Gastroesophageal sphincter (tissue), 4 donors: Measurements from ENCODE around the gene MUC6. TPM values are rescaled to one million over a fixed set of nuclear protein-coding genes. Genes with fewer than 3 reads are reported as not detected.

Source experiments
- ATAC-seq: fragments of 150-250 bp; one replicate; pipeline ENCODE4 v1.9.1; 2016; ENCODE audit warnings: mild to moderate bottlenecking, moderate library complexity
- H3K27ac ChIP-seq, 4 donors: fragments of 200-600 bp; sonication (generic) in 3 of 4; 1 replicate in 3 of 4; 2 replicates in 1 of 4; pipeline ENCODE4 v1.5.1; 2016 to 2019
- H3K27me3 ChIP-seq: fragments of 200-600 bp; sonication (generic); one replicate; pipeline ENCODE4 v1.5.1; 2019
- H3K36me3 ChIP-seq, 2 donors: fragments of 200-600 bp; sonication (generic); one replicate each; pipeline ENCODE4 v1.5.1; 2019; ENCODE audit warnings: control low read depth in 1 of 2
- H3K4me1 ChIP-seq, 3 donors: fragments of 200-600 bp; sonication (generic); 1 replicate in 2 of 3; 2 replicates in 1 of 3; pipeline ENCODE4 v1.5.1; 2016 to 2019; ENCODE audit warnings: control low read depth in 2 of 3
- H3K4me3 ChIP-seq, 2 donors: fragments of 200-600 bp; sonication (generic); one replicate each; pipeline ENCODE4 v1.5.1; 2019; ENCODE audit warnings: mild to moderate bottlenecking in 1 of 2, moderate library complexity in 1 of 2
- H3K9me3 ChIP-seq, 3 donors: fragments of 200-600 bp; sonication (generic); one replicate each; pipeline ENCODE4 v1.5.1; 2017 to 2019; ENCODE audit warnings: control low read depth in 2 of 3
- CTCF ChIP-seq, 4 experiments: fragments of 200-600 bp in 2 of 4; fragments of 450-650 bp in 2 of 4; sonication (generic) in 1 of 4; IDR thresholded peaks; one replicate each; pipeline ENCODE4 v1.5.1; 2017 to 2019; ENCODE audit warnings: antibody characterized with exemption in 4 of 4, mild to moderate bottlenecking in 2 of 4, moderate library complexity in 2 of 4
- EP300 ChIP-seq: sonication (generic); formaldehyde crosslinking; IDR thresholded peaks from one replicate; pipeline ENCODE4 v1.6.1; 2017; ENCODE audit warnings: antibody characterized with exemption, mild to moderate bottlenecking
- POLR2A ChIP-seq, 2 donors: fragments of 450-650 bp; IDR thresholded peaks; one replicate each; pipeline ENCODE4 v1.6.1; 2017; ENCODE audit warnings: antibody characterized with exemption in 2 of 2, mild to moderate bottlenecking in 2 of 2, moderate library complexity in 1 of 2
- POLR2AphosphoS5 ChIP-seq: sonication (generic); formaldehyde crosslinking; IDR thresholded peaks from one replicate; pipeline ENCODE4 v1.6.1; 2017; ENCODE audit warnings: antibody characterized with exemption
- WGBS, 2 donors: methylation state at CpG; one replicate each; pipeline ENCODE4 v1.1.5; 2018; ENCODE audit warnings: low coverage in 1 of 2; 5-methylcytosine and 5-hydroxymethylcytosine counted together
- total RNA-seq, 4 donors: library from RNA; depleted of rRNA; stranded (reverse); fragments of >200 nt; gene quantifications; one replicate each; pipeline ENCODE4 v1.1.0, GENCODE V29; 2016

MUC6 gene
- total RNA-seq, 4 donors from 2014 or later = 0.77 TPM; not detected in 3

GRCh38 chr11:992577-992976 lies 43.9 kb downstream of the MUC6 start:
- TF ChIP-seq CTCF (IDR thresholded peaks at IDR 0.05) (no peak), POLR2AphosphoS5 (no peak), EP300 (no peak), POLR2A (IDR thresholded peaks at IDR 0.05) (no peak)
- 76% methylated on average over 12 of the region's 16 CpGs; no CpG with 5 or more reads in 1 of the 2 donors for WGBS, 2 donors
- no peaks in the 10 kb centered on the region for H3K27me3 ChIP-seq
- no peaks in the 10 kb centered on the region for H3K9me3 ChIP-seq
- no peak for ATAC-seq
- peaks cover 0 to 98% of the 10 kb centered on the region in 2 donors for H3K36me3 ChIP-seq
- no peak overlapping the region for H3K4me3 ChIP-seq
- H3K4me1 ChIP-seq = peaks cover 0 to 11% (median 0%) of the 10 kb centered on the region in 3 donors
- H3K27ac ChIP-seq = no peak overlapping the region

GRCh38 chr11:991711-992307 lies 44.7 kb downstream of the MUC6 start:
- no peak for ATAC-seq
- Histone ChIP-seq H3K27me3 (no peaks in the 10 kb centered on the region), H3K4me1 (peaks cover 0 to 11% (median 0%) of the 10 kb centered on the region in 3 donors), H3K27ac (no peak overlapping the region), H3K9me3 (no peaks in the 10 kb centered on the region), H3K36me3 (peaks cover 0 to 98% of the 10 kb centered on the region in 2 donors), H3K4me3 (no peak overlapping the region)
- WGBS, 2 donors = 44 to 81% methylated on average over 3 to 7 of the region's 24 CpGs
- TF ChIP-seq POLR2A (IDR thresholded peaks at IDR 0.05) = no peak
- no peak for TF ChIP-seq POLR2AphosphoS5
- no peak for TF ChIP-seq EP300

GRCh38 chr11:991034-991433 lies 45.5 kb downstream of the MUC6 start:
- 80 to 82% methylated on average over 3 to 9 of the region's 12 CpGs for WGBS, 2 donors
- no peak for ATAC-seq
- H3K27me3 ChIP-seq = no peaks in the 10 kb centered on the region
- H3K27ac ChIP-seq = no peak overlapping the region
- H3K9me3 ChIP-seq = no peaks in the 10 kb centered on the region
- H3K4me3 ChIP-seq = no peak overlapping the region
- peaks cover 0 to 98% of the 10 kb centered on the region in 2 donors for H3K36me3 ChIP-seq
- no peak for TF ChIP-seq EP300
- peaks cover 0 to 11% (median 0%) of the 10 kb centered on the region in 3 donors for H3K4me1 ChIP-seq

GRCh38 chr11:990101-990500 lies 46.4 kb downstream of the MUC6 start:
- Histone ChIP-seq H3K9me3 (no peaks in the 10 kb centered on the region), H3K36me3 (peaks cover 0 to 100% of the 10 kb centered on the region in 2 donors), H3K4me1 (peaks cover 0 to 2% (median 0%) of the 10 kb centered on the region in 3 donors), H3K27ac (no peak overlapping the region), H3K4me3 (no peak overlapping the region), H3K27me3 (no peaks in the 10 kb centered on the region)
- ATAC-seq = no peak
- WGBS, 2 donors = 80% methylated on average over 1 of the region's 10 CpGs; no CpG with 5 or more reads in 1 of the 2 donors
- TF ChIP-seq POLR2AphosphoS5 (no peak), EP300 (no peak), POLR2A (IDR thresholded peaks at IDR 0.05) (no peak), CTCF (IDR thresholded peaks at IDR 0.05) (no peak)

- 60 to 89% methylated on average over 1 to 5 of the region's 15 CpGs for WGBS, 2 donors
- Histone ChIP-seq H3K36me3 (peaks cover 0 to 99% of the 10 kb centered on the region in 2 donors), H3K4me3 (no peak overlapping the region), H3K27ac (no peak overlapping the region), H3K9me3 (no peaks in the 10 kb centered on the region), H3K27me3 (no peaks in the 10 kb centered on the region), H3K4me1 (no peaks in the 10 kb centered on the region)
- ATAC-seq = no peak
- TF ChIP-seq POLR2AphosphoS5 (no peak), POLR2A (IDR thresholded peaks at IDR 0.05) (no peak), EP300 (no peak), CTCF (IDR thresholded peaks at IDR 0.05) (no peak)
Measured at GRCh38 chr11:987671-988070, 48.8 kb downstream of the MUC6 start.

- 100% methylated on average over 2 of the region's 9 CpGs; no CpG with 5 or more reads in 1 of the 2 donors for WGBS, 2 donors
- H3K9me3 ChIP-seq = no peaks in the 10 kb centered on the region
- H3K36me3 ChIP-seq = peaks cover 0 to 99% of the 10 kb centered on the region in 2 donors
- H3K27ac ChIP-seq = no peak overlapping the region
- no peak for TF ChIP-seq POLR2AphosphoS5
- TF ChIP-seq CTCF (IDR thresholded peaks at IDR 0.05) = no peak
- no peak for TF ChIP-seq POLR2A (IDR thresholded peaks at IDR 0.05)
- TF ChIP-seq EP300 = no peak
- H3K4me1 ChIP-seq = no peaks in the 10 kb centered on the region
- H3K4me3 ChIP-seq = no peak overlapping the region
- no peaks in the 10 kb centered on the region for H3K27me3 ChIP-seq
- no peak for ATAC-seq
Measured at GRCh38 chr11:986952-987305, 49.6 kb downstream of the MUC6 start.
